ENCODE measurements around the gene KAT2B.
"Not testable (repeated sequence)": the region's sequence is repeated elsewhere in the genome, so short reads cannot be mapped to it uniquely, and the experiment has no call there.

Gene KAT2B

DNA sequence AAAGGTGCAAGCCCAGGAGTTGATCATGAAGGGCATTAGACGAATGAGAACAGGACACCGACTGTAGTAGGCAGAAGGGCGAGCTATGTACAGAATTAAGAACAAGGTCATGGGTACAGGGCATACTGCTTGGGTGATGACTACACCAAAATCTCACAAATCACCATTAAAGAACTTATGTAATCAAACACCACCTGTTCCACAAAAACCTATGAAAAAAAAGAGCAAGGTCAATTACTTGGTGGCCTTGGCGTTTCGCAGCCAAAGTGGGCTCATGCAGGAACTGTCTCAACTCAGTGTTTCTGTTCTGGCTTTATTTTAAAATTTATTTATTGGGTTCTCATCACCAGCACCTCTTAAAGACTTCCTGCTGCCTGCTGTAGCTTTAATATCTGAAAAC, 2.1 kb downstream of the KAT2B start:
- ATAC-seq: no peak

DNA sequence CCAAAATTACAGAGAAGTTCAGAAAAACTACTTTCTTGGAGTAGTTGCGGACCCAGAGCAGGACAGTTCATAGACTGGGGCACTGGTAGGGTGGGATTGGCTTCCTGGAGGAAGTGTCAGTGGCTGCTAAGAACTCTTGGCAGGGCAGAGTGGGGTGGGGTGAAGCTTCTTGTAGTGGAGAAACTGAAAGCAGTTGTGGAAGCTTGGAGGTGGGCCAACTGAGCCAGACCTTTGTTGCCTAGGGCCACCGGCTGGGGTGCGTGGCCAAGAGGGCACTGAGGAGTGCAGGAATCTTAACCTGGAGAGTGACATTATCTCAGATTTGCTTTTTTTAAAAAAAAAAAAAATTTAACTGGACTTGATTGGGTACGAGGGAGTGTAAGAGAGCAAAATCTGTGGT, 3.1 kb downstream of the KAT2B start:
- ATAC-seq: no peak

DNA sequence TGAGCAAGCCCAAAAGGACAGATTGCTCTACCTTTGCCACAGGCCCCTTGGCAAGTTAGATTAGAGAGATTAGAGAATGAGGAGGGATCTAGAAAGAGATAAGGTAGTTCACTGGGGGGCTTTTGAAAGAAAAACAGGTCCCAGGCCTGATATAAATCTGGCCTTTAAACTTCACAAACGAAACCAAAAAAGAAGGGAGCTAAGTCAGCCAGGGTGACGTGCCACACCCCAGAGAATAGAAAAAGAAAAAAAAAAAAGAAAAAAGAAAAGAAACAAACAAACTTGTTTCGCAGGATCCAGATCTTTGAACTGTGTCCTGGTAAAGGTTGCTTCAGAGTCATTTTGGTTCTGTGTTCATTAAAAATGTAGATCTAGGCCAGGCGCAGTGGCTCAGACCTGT, 3.6 kb downstream of the KAT2B start:
- ATAC-seq: no peak

DNA sequence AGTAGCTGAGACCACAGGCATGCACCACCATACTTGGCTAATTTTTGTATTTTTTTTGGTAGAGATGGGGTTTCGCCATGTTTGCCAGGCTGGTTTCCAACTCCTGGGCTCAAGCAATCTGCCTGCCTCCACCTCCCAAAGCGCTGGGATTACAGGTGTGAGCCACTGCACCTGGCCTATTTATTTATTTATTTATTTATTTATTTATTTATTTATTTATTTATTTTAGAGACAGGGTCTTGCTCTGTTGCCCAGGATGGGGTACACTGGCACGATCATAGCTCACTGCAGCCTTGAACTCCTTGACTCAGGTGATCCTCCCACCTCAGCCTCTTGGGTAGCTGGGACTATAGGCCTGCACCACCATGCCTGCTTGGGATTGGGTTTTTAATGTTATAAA, 4.9 kb downstream of the KAT2B start:
- ATAC-seq: not testable (repeated sequence)

DNA sequence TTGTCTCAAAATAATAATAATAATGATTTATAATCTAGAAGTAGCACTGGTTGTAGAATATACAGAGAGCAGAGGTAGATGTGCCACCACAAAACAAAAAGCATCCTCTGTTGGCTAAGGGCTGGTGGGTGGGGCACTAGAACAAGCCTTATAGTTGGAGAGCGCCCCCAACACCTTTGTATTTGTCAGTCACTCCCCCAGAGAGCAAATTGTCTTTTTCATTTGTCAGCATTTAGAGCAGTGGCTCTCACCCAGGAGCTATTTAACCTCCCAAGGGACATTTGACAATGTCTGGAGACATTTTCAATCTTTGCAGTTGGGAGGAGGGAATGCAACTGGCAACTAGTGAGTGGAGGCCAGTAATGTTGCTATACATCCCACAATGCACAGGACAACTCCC, 6.3 kb downstream of the KAT2B start:
- no peak for ATAC-seq

DNA sequence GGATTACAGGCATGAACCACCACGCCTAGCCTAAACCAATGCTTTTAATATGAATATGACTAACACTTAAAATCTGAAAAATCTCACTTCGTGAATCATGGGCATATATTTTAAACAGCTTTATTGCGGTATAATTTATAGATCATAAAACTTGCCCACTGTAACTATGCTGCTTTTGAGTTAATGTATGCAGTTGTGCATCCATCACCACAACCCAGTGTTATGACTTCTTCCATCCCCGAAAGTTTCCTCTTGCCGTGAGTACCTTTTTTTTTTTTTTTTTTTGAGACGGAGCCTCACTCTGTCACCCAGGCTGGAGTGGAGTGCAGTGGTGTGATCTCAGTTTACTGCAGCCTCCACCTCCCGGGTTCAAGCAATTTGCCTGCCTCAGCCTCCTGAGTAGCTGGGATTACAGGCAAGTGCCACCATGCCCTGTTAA, 7.1 kb downstream of the KAT2B start:
- ATAC-seq: peak; percentile 23 to 52

DNA sequence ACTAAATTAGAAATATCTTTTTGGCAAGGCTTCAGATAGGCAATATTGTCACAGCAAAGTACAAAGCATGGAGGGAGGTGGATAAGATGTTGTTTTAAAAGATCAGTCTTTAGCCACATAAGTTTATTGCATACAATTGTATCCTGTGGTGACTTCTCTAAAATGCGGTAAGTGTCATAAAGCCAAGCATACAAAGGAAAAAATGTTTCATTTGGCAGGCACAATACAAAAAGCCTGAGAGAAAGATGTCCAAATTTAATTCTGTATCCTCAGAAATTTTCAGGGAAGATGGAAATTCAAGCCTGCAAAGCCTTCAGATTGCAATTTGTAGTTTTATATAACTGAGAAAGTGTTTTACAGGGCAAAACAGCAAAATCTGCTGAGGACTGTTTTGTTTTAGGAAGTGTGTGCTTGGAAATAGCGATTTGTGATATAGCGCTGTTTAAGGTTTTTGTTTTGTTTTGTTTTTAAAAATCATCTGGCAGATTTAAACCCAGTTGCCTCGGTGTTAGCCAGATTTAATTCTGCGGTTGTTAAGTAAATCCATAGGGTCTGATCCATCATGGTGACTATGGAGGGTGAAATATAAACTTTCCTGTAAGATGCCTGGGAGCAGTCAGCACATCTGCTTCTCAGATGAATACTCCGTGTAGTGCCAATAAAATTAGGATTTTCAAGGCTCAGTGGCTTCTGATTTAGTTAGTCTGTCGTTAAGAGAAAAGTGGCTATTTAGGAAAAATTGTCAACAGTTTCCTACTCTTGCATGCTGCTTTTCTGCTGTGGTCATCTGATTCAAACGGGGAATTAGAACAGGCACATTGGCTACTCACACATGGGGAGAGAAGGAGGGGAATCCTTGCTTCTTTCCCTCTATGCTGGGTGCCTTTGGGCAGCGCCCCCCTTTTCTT, 8.0 kb downstream of the KAT2B start:
- ATAC-seq: no peak

DNA sequence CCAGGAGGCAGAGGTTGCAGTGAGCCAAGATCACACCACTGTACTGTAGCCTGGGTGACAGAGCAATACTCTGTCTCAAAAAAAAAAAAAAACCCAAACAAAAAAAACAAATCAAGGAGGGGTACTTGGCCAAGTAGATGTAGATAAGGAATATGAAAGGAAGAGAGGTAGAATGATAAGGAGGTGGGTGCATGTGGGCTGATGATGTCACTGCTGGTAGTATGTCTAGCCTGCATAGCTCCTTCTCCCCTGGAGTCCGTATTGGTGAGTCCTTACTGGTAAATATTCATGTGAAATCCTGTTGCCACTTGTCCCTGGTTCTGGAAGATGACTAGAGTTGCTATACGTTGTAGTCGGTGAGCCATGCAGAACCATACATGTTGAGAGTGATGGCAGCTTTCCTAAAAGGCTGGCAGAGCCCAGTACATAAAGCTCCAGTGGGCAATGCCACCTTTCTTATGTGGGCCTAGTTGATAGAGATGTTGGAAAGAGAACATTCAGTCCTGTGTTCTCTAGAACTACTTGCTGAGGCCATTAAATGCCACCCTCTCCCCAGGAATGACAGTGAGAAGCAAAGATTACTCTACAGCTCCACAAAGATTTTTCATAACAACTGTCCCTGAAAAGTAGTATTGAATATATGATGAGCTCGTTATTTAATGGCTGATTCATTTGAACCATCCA, 11.0 kb downstream of the KAT2B start:
- no peak for ATAC-seq

DNA sequence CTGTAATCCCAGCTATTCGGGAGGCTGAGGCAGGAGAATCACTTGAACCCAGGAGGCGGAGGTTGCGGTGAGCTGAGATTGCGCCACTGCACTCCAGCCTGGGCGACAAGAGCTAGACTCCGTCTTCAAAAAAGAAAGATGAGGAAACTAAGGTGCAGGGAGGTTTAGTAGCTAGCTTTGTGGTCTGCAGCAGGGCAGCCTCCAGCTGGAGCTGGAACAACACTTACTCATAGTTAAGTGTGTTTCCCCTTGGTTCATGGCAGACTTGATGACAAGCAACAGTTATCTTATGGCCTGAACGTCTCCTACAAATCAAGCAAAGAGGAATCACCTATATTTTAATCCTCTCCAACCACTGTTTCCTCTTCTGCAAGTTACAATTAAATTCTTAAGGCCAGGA, 12.6 kb downstream of the KAT2B start:
- ATAC-seq: no peak

DNA sequence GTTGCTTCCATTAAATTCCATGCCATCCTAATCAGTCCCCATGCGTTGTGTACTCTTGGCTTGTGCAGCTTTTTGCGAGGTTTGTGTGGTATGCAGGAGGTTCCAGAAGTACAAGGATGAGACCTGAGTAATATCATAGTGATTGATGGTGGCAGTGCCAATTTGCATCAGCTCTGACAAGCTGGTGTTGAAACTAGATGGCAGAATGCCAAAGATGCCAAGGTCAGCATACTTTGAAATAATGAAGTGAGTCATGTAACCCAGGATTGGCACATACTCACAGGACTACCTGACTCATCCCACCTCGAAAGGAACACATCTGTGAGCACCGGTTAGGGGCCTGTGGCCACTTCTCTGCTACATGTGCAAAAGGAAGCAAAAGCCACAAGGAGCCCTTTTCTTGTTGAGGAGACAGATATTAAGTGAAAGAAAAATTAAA, 14.3 kb downstream of the KAT2B start:
- peak; percentile 86 to 90 for ATAC-seq

DNA sequence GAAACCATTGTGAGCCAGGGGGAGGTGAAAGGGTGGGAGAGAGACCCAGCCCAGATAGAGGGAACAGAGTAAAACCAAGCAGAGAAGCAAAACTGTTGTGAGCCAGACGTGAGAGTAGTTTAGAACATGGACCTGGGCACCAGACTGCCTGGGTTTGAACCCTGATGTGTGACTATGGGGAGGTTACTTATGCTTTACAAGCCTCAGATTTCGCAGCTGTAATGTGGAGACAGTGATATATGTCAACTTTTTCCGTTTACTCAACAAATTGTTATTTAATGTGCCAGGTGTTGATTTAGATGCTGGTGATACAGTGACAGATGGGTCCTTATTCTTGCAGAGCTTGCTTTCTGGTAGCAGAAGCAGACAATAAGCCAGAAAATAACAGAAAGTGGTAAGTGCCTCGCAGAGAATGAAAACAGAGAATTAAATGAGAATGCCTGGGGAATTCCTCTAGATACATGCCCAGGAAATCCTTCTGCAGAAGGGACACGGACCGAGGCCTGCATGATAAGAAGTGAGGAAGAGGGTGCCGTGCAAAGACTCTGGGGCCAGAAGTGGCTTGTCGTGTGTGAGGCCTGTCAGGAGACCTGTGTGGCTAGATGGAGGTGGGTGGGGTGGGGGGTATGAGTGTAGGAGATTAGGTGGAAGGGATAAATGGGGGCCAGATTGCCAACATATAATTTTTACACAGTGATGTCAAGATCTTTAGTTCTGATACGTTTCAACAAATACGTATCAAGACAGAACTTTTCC, 15.0 kb downstream of the KAT2B start:
- peak in 1 of 2 donors; percentile 1 for ATAC-seq

DNA sequence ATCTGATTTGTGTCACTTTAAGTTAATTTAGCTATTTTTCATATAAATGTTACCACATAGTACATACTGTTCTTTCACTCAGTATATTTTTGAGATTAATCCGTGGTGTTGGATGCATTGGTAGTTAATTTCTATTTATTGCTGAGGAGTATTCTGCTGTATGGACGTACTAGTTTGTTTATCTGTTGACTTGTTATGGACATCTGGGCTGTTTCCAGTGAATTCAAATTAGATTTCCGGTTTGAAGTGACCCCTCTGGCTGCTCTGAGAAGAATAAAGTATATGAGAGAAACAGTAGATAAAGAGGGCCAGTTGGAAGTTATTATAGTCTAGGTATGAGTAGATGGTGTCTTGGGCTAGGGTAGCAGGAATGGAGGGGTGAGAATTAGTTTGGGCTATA, 15.6 kb downstream of the KAT2B start:
- ATAC-seq: no peak

DNA sequence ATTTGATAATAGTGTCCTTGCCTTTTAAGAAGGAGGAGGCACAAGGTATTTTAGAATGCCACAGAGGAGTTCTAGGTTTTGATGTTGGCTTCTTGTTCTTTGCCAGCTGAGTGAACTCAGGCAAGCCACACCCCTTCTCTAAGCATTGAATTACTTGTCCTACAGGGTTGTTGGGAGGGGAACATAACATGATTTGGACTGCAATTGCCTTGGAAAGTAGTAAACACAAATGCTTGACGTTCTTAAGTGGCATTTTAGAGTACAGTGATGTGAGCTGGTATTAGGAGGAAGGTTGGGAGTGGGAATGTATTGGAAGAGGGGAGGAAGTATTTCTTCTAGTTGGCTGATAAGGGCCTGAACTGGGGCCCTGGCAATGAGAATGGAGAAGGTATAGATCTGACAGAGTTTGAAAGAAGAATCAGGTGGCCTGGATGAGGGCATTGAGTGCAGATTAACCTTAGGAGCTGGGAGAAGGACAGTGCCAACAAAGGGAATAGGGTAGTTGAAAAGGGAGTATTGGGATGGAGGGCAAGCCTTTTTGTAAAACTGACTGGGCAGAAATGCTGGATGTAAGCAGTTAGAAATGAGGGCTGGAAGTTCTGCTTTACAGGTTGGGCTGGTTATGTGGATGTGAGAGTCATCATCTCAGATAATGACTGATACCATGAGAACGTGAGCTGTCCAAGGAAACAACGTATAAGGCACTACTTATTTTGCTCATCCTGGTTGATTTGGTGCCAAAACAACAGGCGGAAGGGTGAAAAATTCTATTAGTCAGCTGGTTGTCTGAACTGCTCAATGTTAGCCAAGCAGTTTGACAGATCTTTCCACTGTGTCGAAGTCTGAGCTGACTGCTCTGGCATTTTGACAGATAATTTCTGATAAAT, 16.7 kb downstream of the KAT2B start:
- ATAC-seq: peak; percentile 41 to 51

DNA sequence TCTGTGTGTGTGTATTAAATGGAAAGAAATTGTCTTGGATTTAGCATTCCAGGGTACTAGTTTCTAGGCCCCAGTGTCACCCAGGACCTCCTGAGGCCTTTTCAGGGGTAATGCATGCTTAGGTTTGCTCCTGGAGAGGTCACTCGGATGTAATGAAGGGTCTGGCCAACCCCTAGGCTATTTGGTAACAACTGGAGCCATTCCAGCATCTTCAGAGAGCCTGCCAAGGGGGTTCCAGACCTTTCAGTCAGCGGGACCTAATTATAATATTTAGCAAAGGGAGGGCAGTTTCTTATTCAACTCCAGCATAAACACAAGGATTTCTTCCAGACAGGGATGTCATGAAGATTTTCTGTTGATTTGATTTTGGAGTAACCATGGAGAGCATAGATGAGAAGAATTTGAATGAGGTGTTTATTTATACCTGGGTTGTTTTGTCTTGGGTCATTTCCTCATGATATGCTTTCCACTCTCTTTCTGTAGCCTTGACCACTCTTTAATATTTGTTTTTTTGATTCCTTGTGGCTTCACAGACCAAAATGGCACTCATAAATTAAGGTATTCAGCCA, 17.4 kb downstream of the KAT2B start:
- no peak for ATAC-seq

DNA sequence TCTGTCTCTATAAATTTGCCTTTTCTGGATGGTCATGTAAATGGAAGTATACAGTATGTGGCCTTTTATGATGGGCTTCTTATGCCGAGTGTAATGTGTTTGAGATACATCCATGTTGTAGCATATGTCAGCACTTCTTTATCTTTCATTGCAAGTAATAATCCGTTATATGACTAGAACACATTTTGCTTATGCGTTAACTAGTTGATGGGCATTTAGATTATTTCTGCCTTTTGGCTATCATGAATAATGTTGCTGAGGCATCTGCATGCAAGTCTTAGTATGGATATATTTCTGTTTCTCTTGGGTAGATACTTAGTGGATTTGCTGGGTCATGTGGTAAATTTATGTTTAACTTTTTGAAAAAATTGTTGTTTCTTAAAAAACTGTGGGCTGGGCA, 19.7 kb downstream of the KAT2B start:
- no peak for ATAC-seq

DNA sequence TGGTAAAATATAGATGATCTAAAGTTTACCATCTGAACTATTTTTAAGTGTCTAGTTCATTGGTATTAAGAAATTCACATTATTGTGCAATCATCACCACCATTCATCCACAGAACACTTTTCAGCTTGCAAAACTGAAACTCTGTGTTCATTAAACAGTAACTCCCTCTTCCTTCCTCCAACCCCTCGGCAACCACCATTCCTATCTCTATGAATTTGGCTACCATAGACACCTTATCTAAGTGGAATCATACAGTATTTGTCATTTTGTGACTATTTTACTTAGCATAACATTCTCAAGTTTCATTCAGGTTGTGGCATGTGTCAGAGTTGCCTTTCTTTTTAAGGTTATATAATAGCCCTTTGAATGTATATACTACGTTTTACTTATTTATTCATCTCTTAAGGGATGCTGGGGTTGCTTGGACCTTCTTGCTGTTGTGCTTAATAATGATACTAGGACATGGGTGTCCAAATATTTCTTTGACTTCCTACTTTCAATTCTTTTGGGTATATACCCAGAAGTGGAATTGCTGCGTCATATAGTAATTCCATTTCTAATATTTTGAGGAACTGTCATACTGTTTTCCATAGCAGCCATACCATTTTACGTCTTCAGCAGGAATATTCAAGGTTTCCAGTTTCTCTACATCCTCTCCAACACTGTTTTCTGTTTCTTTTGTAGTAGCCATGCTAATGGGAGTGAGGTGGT, 20.9 kb downstream of the KAT2B start:
- ATAC-seq: peak; percentile 64 to 65

DNA sequence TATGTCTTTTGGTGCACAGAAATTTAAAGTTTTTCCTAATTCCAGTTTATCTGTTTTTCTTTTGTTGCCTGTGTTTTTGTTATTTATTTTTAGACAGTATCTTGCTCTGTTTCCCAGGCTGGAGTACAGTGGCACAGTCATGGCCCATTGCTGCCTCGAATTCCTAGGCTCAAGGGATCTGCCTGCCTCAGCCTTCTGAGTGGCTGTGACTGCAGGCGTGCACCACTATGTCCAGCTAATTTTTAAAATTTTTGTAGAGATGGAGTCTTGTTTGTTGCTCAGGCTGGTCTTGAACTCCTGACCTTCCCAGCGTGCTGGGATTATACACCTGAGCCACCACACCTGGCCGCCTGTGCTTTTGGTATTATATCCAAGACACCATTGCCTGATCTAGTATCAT, 22.8 kb downstream of the KAT2B start:
- no peak for ATAC-seq

DNA sequence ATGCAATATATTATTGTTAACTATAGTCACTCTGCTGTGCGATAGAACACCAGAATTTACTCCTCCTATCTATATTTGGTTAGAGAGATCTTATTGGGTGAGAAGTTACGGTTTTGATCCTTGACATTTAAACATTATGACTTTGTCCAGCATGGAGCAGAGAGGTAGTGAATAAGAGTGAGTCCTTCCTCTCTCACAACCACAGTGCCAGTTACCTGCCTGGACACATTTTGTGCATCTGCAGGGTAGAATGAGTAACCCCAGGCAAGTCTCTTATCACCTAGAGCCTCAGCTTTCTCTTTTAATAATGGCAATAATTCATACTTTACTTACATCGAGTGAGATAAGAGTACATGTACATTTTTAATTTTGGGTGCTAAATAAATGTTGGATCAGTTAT, 24.1 kb downstream of the KAT2B start:
- ATAC-seq: peak; percentile 23 to 50

DNA sequence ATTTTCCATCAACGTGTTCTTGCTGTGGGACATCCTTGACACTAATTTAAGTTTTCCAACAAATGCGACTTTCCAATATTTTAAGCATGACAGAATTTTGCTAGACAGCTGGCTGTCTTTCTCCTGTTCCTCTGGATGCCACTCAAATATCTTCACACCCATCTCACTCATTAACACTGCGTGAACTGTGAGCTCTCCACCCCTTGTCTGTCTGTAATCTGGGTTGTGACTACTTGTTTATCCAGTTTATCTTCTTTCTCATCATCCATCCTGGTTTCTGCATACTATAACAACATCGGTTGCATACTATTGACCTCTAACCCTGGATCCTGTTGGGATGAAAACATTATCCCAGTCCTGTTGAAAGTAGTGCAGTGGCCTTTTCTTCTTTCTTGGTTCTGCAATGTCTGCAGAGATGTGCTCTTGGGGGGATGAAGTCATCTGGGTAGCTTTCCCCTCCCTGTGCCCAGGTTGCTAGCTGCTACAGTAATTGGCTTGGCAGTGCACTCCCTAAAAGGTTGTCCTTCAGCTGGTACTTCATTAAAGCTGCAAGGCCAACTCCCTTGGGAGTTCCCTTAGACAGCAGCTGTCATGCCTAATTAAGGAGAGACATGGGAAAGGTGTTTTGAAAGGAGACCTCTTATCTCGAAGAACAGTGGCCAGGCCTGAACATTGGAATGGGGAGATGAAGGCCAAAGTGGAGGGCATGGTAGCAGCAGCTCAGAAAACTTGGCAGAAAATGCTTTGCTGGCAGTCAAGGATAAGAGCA, 24.7 kb downstream of the KAT2B start:
- ATAC-seq: no peak

DNA sequence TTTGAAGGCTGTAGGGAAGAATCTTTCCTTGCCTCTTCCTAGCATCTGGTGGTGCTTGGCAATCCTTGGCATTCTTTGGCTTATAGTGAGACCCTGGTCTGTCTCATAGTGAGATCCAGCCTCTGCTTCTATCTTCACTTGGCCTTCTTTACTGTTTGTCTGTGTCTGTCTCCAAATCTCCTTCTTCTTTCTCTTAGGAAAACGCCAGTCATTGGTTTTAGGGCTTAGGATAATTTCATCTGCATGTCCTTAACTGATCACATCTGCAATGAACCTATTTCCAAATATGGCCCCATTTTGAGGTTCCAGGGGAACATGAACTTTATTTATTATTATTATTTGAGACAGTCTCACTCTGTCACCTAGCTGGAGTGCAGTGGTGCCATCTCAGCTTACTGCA, 25.8 kb downstream of the KAT2B start:
- no peak for ATAC-seq
